Fibroblast of peridontal ligament (primary cell): Measurements from ENCODE around the gene PRRT1B.
A peak's percentile ranks its signal among the peaks of the same experiment; 100 is the strongest.

Experiments used
- DNase-seq: peaks from one replicate; pipeline ENCODE4 v3.0.0-alpha.2; 2010; ENCODE audit errors: extremely low read depth

Gene PRRT1B

GRCh38 chr9:131579789-131580211 lies 34.5 kb downstream of the PRRT1B start:
- no peak for DNase-seq

- DNase-seq = no peak
These were observed 35.0 kb downstream of the PRRT1B start for GRCh38 chr9:131580358-131580757.

GRCh38 chr9:131582056-131582455 lies 36.7 kb downstream of the PRRT1B start:
- no peak for DNase-seq

- DNase-seq = no peak
These were observed 37.4 kb downstream of the PRRT1B start for GRCh38 chr9:131582466-131583336.

- DNase-seq = no peak
These were observed 38.0 kb downstream of the PRRT1B start for GRCh38 chr9:131583337-131583645.

- no peak for DNase-seq
These were observed 38.7 kb downstream of the PRRT1B start for GRCh38 chr9:131583836-131584555.

GRCh38 chr9:131584858-131585257 lies 39.5 kb downstream of the PRRT1B start:
- DNase-seq = no peak

GRCh38 chr9:131585375-131585774 lies 40.1 kb downstream of the PRRT1B start:
- no peak for DNase-seq

GRCh38 chr9:131587331-131587730 lies 42.0 kb downstream of the PRRT1B start:
- no peak for DNase-seq

GRCh38 chr9:131587906-131588305 lies 42.6 kb downstream of the PRRT1B start:
- no peak for DNase-seq

GRCh38 chr9:131588396-131588795 lies 43.1 kb downstream of the PRRT1B start:
- no peak for DNase-seq

GRCh38 chr9:131589124-131589711 lies 43.9 kb downstream of the PRRT1B start:
- no peak for DNase-seq

- no peak for DNase-seq
These were observed 44.7 kb downstream of the PRRT1B start for GRCh38 chr9:131589993-131590392.

- DNase-seq = no peak
These were observed 45.1 kb downstream of the PRRT1B start for GRCh38 chr9:131590449-131590848.

GRCh38 chr9:131590907-131591844 lies 45.9 kb downstream of the PRRT1B start:
- DNase-seq = peak; percentile 73

GRCh38 chr9:131591845-131592208 lies 46.5 kb downstream of the PRRT1B start:
- DNase-seq = no peak

- DNase-seq = no peak
These were observed 47.9 kb downstream of the PRRT1B start for GRCh38 chr9:131593091-131593820.

GRCh38 chr9:131593936-131594665 lies 48.8 kb downstream of the PRRT1B start:
- DNase-seq = no peak

- DNase-seq = no peak
These were observed 49.8 kb downstream of the PRRT1B start for GRCh38 chr9:131594906-131595665.
